SK-N-SH (cell line): Measurements from ENCODE around the gene GPN1. TPM values are rescaled to one million over a fixed set of nuclear protein-coding genes. Genes with fewer than 3 reads are reported as not detected.
"Not testable (repeated sequence)": the region's sequence is repeated elsewhere in the genome, so short reads cannot be mapped to it uniquely, and the experiment has no call there.

Source experiments
- CTCF ChIA-PET: fragments of 300-600, 350-600 bp; formaldehyde crosslinking; extraction: SDS; loops from one replicate; lab custom pipeline; 2021; lab: Yijun Ruan, JAX
- POLR2A ChIA-PET: fragments of 350-600 bp; sonication (Branson Sonifier 250); formaldehyde crosslinking; extraction: SDS; loops from one replicate; lab custom pipeline; 2020; ENCODE audit warnings: antibody characterized with exemption, inconsistent platforms; lab: Yijun Ruan, JAX
- DNase-seq: peaks from one replicate; pipeline ENCODE4 v3.0.0; 2012
- H2AFZ ChIP-seq: fragments of 200-600 bp; sonication (generic); 2 replicates; pipeline ENCODE4 v1.8.1; 2016; ENCODE audit warnings: antibody characterized with exemption, mild to moderate bottlenecking, low read depth
- H3F3A ChIP-seq: fragments of 200-600 bp; sonication (generic); replicated peaks from 2 replicates; pipeline ENCODE3; 2016; ENCODE audit warnings: antibody characterized with exemption, mild to moderate bottlenecking; ENCODE audit not compliant: insufficient read depth
- H3K27ac ChIP-seq, 2 experiments: fragments of 200-500 bp in 1 of 2; fragments of 200-600 bp in 1 of 2; sonication (Bioruptor generic) in 1 of 2; sonication (generic), shearing (Covaris generic) in 1 of 2; 2 replicates each; pipeline versions ENCODE4 v1.5.1 to v1.6.1; 2014 to 2016; ENCODE audit warnings: low read depth in 2 of 2, inconsistent platforms in 1 of 2, low read length in 1 of 2, mild to moderate bottlenecking in 1 of 2, mixed read lengths in 1 of 2
- H3K27me3 ChIP-seq: fragments of 200-600 bp; sonication (generic), shearing (Covaris generic); 2 replicates; pipeline ENCODE4 v1.6.1; 2016; ENCODE audit warnings: mixed run types; ENCODE audit not compliant: insufficient read depth
- H3K36me3 ChIP-seq, 2 experiments: fragments of 200-500 bp in 1 of 2; fragments of 200-600 bp in 1 of 2; sonication (Bioruptor generic) in 1 of 2; sonication (generic) in 1 of 2; replicated peaks in 1 of 2; 2 replicates each; pipeline versions ENCODE3 to v1.5.1; 2014 to 2016; ENCODE audit warnings: low read length in 1 of 2, mild to moderate bottlenecking in 1 of 2; ENCODE audit not compliant: insufficient read depth in 2 of 2, control insufficient read depth in 1 of 2
- H3K4me1 ChIP-seq, 2 experiments: fragments of 200-500 bp in 1 of 2; fragments of 200-600 bp in 1 of 2; sonication (Bioruptor generic) in 1 of 2; sonication (generic), shearing (Covaris generic) in 1 of 2; 2 replicates each; pipeline versions ENCODE4 v1.5.1 to v1.6.1; 2014 to 2016; ENCODE audit warnings: low read depth in 1 of 2, low read length in 1 of 2, mixed run types in 1 of 2; ENCODE audit not compliant: insufficient read depth in 2 of 2, control insufficient read depth in 1 of 2
- H3K4me2 ChIP-seq: fragments of 200-600 bp; sonication (generic), shearing (Covaris generic); 2 replicates; pipeline ENCODE4 v1.6.1; 2017; ENCODE audit warnings: mixed run types
- H3K4me3 ChIP-seq, 2 experiments: fragments of 200-500 bp in 1 of 2; fragments of 200-600 bp in 1 of 2; sonication (Bioruptor generic) in 1 of 2; sonication (generic), shearing (Covaris generic) in 1 of 2; 2 replicates each; pipeline versions ENCODE4 v1.5.1 to v1.8.1; 2014 to 2016; ENCODE audit warnings: low read depth in 2 of 2, inconsistent platforms in 1 of 2, low read length in 1 of 2, mild to moderate bottlenecking in 1 of 2, mixed read lengths in 1 of 2, moderate library complexity in 1 of 2
- H3K79me2 ChIP-seq: fragments of 200-600 bp; sonication (generic); 2 replicates; pipeline ENCODE4 v1.8.1; 2017; ENCODE audit warnings: mild to moderate bottlenecking; ENCODE audit not compliant: insufficient read depth
- H3K9ac ChIP-seq: fragments of 200-600 bp; sonication (generic); 2 replicates; pipeline ENCODE4 v1.6.1; 2017; ENCODE audit warnings: mixed run types
- H3K9me2 ChIP-seq: fragments of 200-600 bp; sonication (generic); 2 replicates; pipeline ENCODE4 v1.6.1; 2017; ENCODE audit warnings: mixed run types
- H3K9me3 ChIP-seq: fragments of 200-600 bp; sonication (generic); 2 replicates; pipeline ENCODE4 v1.6.1; 2017; ENCODE audit warnings: mixed run types, mild to moderate bottlenecking, moderate library complexity
- H4K20me1 ChIP-seq: fragments of 200-600 bp; sonication (generic); 2 replicates; pipeline ENCODE4 v1.6.1; 2017; ENCODE audit warnings: mild to moderate bottlenecking, mixed run types; ENCODE audit not compliant: insufficient read depth
- CHD2 ChIP-seq: fragments of 150-350 bp; IDR thresholded peaks from 2 replicates; pipeline ENCODE4 v1.6.1; 2018; ENCODE audit warnings: low read length; ENCODE audit not compliant: partially characterized antibody
- CTCF ChIP-seq: fragments of 200-600 bp; sonication (generic); IDR thresholded peaks from 2 replicates; pipeline ENCODE4 v1.6.1; 2017; ENCODE audit warnings: antibody characterized with exemption, mild to moderate bottlenecking, moderate library complexity
- EP300 ChIP-seq, 2 experiments: IDR thresholded peaks; 2 replicates each; pipeline versions ENCODE4 v1.4.0 to v1.6.1; 2012; ENCODE audit warnings: borderline replicate concordance in 1 of 2, low read depth in 1 of 2, low read length in 1 of 2
- EZH2phosphoT487 ChIP-seq: fragments of 200-600 bp; sonication (generic); IDR thresholded peaks from 2 replicates; pipeline ENCODE4 v1.6.1; 2017; ENCODE audit warnings: low read depth, mixed run types, mild to moderate bottlenecking, antibody characterized with exemption, moderate library complexity, borderline replicate concordance
- FOXJ3 ChIP-seq: sonication (generic); formaldehyde crosslinking; IDR thresholded peaks from 2 replicates; pipeline ENCODE4 v1.5.1; 2020; ENCODE audit warnings: mild to moderate bottlenecking, missing genetic modification reagents
- JUND ChIP-seq: IDR thresholded peaks from 2 replicates; pipeline ENCODE4 v1.4.0; 2012
- MAX ChIP-seq: IDR thresholded peaks from 2 replicates; pipeline ENCODE4 v1.4.0; 2012; ENCODE audit warnings: low read depth
- MEF2A ChIP-seq: IDR thresholded peaks from 2 replicates; pipeline ENCODE4 v1.4.0; 2012; ENCODE audit warnings: low read depth, borderline replicate concordance
- RAD21 ChIP-seq: IDR thresholded peaks from 2 replicates; pipeline ENCODE4 v1.6.1; 2012; ENCODE audit warnings: mild to moderate bottlenecking, low read length
- RXRA ChIP-seq: IDR thresholded peaks from 2 replicates; pipeline ENCODE4 v1.4.0; 2012; ENCODE audit warnings: low read depth, mild to moderate bottlenecking, borderline replicate concordance
- TAF1 ChIP-seq: IDR thresholded peaks from 2 replicates; pipeline ENCODE4 v1.6.1; 2012; ENCODE audit warnings: low read depth, mild to moderate bottlenecking, low read length, moderate library complexity, borderline replicate concordance
- TCF12 ChIP-seq: IDR thresholded peaks from 2 replicates; pipeline ENCODE4 v1.4.0; 2012
- TEAD4 ChIP-seq: IDR thresholded peaks from 2 replicates; pipeline ENCODE4 v1.4.0; 2012; ENCODE audit warnings: mild to moderate bottlenecking, borderline replicate concordance; ENCODE audit not compliant: insufficient read depth
- YY1 ChIP-seq: IDR thresholded peaks from 2 replicates; pipeline ENCODE4 v1.4.0; 2012; ENCODE audit warnings: low read depth, mild to moderate bottlenecking
- ZBTB33 ChIP-seq: IDR thresholded peaks from 2 replicates; pipeline ENCODE4 v1.4.0; 2012; ENCODE audit warnings: low read depth, borderline replicate concordance
- WGBS: methylation state at CpG from one replicate; pipeline ENCODE4 v1.1.6; 2017; ENCODE audit warnings: low lambda C conversion rate; 5-methylcytosine and 5-hydroxymethylcytosine counted together
- polyA plus RNA-seq, 3 experiments: library from polyadenylated mRNA; depleted of rRNA; stranded (reverse); fragments of >200 nt; gene quantifications; 2 replicates each; pipeline ENCODE4 v1.2.3, GENCODE V29; 2012

GPN1 gene
- polyA plus RNA-seq, 1 of the 3 experiments (the other 2 are of a cell fraction): 74.0 TPM

- no peak for TF ChIP-seq CTCF
- no peak for TF ChIP-seq YY1
- TF ChIP-seq RAD21: no peak
- TF ChIP-seq RXRA: peak; percentile 77; the same call in 1 of the 2 replicates
- TF ChIP-seq TAF1: no peak; the same call in 1 of the 2 replicates
- TF ChIP-seq TCF12: peak; percentile 76
- TF ChIP-seq FOXJ3 (CRISPR knock-in tag): no peak
- TF ChIP-seq TEAD4: peak; percentile 38; the same call in 1 of the 2 replicates
- peak; percentile 60; the same call in 1 of the 2 replicates for TF ChIP-seq MEF2A
- TF ChIP-seq ZBTB33: 0 out of 2 replicates have a peak, but pooled peaks have one; percentile 23
- TF ChIP-seq CHD2: no peak
- TF ChIP-seq MAX: no peak; the same call in 1 of the 2 replicates
- peak; percentile 89 for TF ChIP-seq JUND
- peak in 1 of 2 experiments; percentile 70; a peak in 2 of 4 replicates for TF ChIP-seq EP300 (IDR thresholded peaks at IDR 0.05; ENCODE audit: borderline replicate concordance in 1 of 2, low read depth in 1 of 2, low read length in 1 of 2)
- TF ChIP-seq EZH2phosphoT487: no peak
Measured at GRCh38 chr2:27627963-27628766, 685 bp upstream of the GPN1 start (continued).

- H3K9me2 ChIP-seq, POLR2A ChIA-PET, H3K27me3 ChIP-seq, H4K20me1 ChIP-seq, H3K9me3 ChIP-seq, H3K27ac ChIP-seq, H3F3A ChIP-seq, H2AFZ ChIP-seq, H3K9ac ChIP-seq, DNase-seq: not testable (repeated sequence)
- CTCF ChIA-PET: interaction anchor here (0.8 to 1.0 kb wide), 2 partner anchors 53 kb away, joined by 3 to 4 read pairs; no protein-coding TSS in a partner anchor
- WGBS: 98% methylated on average over 2 of the region's 2 CpGs
- Histone ChIP-seq H3K36me3 (peaks cover 44 to 58% of the 10 kb centered on the region in 2 experiments), H3K4me2 (peak overlapping the region; percentile 97), H3K4me1 (peaks cover 11 to 17% of the 10 kb centered on the region in 2 experiments; a peak in 3 of 4 replicates), H3K79me2 (peaks cover 32% of the 10 kb centered on the region), H3K4me3 (peak overlapping the region in 1 of 2 experiments; percentile 84; a peak in 1 of 4 replicates)
Measured at GRCh38 chr2:27630257-27630656, 1.4 kb downstream of the GPN1 start.
